Measurements from ENCODE around the gene MBD3L4. TPM values are rescaled to one million over a fixed set of nuclear protein-coding genes. Genes with fewer than 3 reads are reported as not detected.
A peak's percentile ranks its signal among the peaks of the same experiment; 100 is the strongest.
"Not testable (repeated sequence)": the region's sequence is repeated elsewhere in the genome, so short reads cannot be mapped to it uniquely, and the experiment has no call there.

MBD3L4 gene
- total RNA-seq, 1 experiment from 2014 or later = not detected

DNA sequence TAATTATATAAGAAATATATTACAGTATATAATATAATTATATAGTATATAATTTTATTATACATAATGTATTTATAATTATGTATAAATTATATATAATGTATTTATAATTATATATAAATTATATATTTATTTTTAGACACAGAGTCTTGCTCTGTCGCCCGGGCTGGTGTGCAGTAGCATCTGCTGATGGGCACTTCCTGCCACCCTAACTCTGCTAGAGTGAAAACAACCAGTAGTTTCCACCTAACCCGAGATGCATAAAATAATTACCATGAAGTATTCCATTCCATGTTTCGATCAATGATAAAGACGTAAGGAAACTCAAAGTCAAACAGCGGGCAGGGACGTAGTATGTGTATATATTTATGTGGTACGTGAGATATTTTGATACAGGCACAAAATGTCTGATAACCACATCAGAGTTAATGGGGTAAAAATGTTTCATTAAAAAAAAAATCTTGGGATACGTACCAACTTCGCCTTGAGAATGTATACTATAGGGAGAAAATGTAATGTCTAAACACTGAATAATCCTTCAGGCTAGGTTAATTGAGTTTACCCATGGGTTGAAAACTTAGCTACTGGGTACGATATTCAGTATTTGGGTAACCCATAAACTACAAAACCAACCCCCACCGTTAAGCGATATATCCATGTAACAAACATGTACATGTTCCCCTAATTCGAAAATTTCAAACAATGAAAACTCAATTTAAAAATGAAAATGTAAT is 14.8 kb upstream of the MBD3L4 start:
- DNase-seq (ENCODE audit: low read depth); in situ Hi-C loops (cut with HindIII; ENCODE audit: low pct_unique_long_range_greater_than_20kb, low sequenced_read_pairs): not testable (repeated sequence)

DNA sequence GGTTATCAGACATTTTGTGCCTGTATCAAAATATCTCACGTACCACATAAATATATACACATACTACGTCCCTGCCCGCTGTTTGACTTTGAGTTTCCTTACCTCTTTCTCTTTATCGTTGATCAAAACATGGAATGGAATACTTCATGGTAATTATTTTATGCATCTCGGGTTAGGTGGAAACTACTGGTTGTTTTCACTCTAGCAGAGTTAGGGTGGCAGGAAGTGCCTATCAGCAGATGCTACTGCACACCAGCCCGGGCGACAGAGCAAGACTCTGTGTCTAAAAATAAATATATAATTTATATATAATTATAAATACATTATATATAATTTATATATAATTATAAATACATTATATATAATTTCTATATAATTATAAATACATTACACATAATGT is 12.9 kb upstream of the MBD3L4 start:
- in situ Hi-C loops (cut with HindIII; ENCODE audit: low pct_unique_long_range_greater_than_20kb, low sequenced_read_pairs); DNase-seq (ENCODE audit: low read depth): not testable (repeated sequence)

DNA sequence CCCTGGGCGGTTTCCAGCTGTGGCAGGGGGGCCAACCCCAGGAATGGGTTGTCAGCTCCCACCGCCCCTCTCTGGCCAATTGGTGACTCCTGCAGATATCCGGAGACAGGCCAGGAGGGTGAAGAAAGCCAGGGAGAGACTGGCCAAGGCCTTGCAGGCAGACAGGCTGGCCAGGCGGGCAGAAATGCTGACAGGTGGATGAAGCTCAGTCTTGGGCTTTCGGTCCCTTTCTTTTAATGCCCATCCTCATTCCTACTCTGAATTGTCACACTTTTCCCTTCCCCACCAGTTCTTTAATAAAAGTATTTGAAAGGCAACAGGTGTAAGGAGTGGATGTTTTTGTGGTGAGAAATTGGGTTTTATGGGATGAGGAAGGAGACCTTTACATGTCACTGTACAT is 11.4 kb upstream of the MBD3L4 start:
- in situ Hi-C loops (cut with HindIII; ENCODE audit: low pct_unique_long_range_greater_than_20kb, low sequenced_read_pairs) = not testable (repeated sequence)

DNA sequence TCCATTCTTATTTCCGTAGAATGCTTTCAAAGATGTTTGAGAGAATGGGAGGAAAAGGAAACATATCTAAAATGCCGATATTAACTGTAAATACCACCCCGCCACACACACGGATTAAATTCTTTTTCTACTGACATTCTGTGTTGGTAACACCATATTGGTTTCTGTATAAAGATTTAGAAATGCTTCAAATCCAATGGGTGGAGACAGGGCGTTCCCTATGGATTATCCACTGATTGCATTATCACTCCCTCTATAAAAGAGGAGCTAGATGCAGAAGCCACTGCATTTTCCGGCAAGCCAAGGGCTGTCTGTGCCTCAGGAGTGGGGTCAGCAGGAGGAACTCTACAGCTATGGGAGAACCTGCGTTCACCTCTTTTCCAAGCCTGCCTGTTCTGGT is 9.0 kb upstream of the MBD3L4 start, which contains the start of gene MBD3L2:
MBD3L2 (plus strand) TSS at position 301 of the 400 bp plus-strand sequence; CDS start at position 354, 53 bp downstream.
- in situ Hi-C loops (cut with HindIII; ENCODE audit: low pct_unique_long_range_greater_than_20kb, low sequenced_read_pairs); DNase-seq (ENCODE audit: low read depth): not testable (repeated sequence)

More for the DNA sequence above, 11.4 kb upstream of the MBD3L4 start:
- DNase-seq (ENCODE audit: low read depth) = not testable (repeated sequence)

DNA sequence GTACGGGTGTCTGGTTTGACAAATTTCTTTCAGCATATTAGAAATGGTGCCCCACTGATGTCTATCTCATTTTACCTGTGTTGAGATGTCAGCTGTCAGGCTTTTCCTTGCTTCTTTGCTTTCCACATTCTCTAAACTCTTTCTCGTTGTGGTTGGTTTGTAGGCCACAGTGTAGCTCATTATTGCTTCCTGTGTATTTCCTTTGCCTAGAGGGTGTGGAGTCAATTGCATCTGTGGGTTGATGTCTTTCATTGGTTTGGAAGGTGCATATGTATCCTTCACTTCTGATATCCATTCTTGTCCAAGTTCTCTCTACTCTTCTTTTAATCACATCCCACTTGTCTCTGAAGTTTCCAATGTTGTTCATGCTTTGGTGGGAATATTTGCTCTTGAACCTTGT is 1.6 kb upstream of the MBD3L4 start:
- DNase-seq (ENCODE audit: low read depth); in situ Hi-C loops (cut with HindIII; ENCODE audit: low pct_unique_long_range_greater_than_20kb, low sequenced_read_pairs): not testable (repeated sequence)

DNA sequence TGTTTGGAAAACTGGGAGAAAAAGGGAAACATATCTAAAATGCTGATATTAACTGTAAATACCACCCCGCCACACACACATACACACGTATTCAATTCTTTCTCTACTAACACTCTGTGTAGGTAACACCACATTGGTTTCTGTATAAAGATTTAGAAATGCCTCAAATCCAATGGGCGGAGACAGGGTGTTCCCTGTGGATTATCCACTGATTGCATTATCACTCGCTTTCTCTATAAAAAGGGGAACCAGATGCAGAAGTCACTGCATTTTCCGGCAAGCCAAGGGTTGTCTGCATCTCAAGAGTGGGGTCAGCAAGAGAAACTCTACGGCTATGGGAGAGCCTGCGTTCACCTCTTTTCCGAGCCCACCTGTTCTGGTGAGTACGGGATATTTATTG is 9.7 kb downstream of the MBD3L4 start, which contains the start of gene MBD3L5:
MBD3L5 (plus strand) TSS at position 301 of the 400 bp plus-strand sequence; CDS start at position 335, 34 bp downstream.
- in situ Hi-C loops (cut with HindIII; ENCODE audit: low pct_unique_long_range_greater_than_20kb, low sequenced_read_pairs); DNase-seq (ENCODE audit: low read depth): not testable (repeated sequence)

DNA sequence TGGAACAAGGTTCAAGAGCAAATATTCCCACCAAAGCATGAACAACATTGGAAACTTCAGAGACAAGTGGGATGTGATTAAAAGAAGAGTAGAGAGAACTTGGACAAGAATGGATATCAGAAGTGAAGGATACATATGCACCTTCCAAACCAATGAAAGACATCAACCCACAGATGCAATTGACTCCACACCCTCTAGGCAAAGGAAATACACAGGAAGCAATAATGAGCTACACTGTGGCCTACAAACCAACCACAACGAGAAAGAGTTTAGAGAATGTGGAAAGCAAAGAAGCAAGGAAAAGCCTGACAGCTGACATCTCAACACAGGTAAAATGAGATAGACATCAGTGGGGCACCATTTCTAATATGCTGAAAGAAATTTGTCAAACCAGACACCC is 11.2 kb downstream of the MBD3L4 start:
- DNase-seq (ENCODE audit: low read depth); in situ Hi-C loops (cut with HindIII; ENCODE audit: low pct_unique_long_range_greater_than_20kb, low sequenced_read_pairs): not testable (repeated sequence)

DNA sequence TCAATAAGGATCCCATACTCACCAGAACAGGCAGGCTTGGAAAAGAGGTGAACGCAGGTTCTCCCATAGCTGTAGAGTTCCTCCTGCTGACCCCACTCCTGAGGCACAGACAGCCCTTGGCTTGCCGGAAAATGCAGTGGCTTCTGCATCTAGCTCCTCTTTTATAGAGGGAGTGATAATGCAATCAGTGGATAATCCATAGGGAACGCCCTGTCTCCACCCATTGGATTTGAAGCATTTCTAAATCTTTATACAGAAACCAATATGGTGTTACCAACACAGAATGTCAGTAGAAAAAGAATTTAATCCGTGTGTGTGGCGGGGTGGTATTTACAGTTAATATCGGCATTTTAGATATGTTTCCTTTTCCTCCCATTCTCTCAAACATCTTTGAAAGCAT is 18.6 kb downstream of the MBD3L4 start, which contains the start of gene MBD3L2B:
MBD3L2B (minus strand) TSS at position 101 of the 400 bp plus-strand sequence; CDS start at position 67, 34 bp downstream.
- in situ Hi-C loops (cut with HindIII; ENCODE audit: low pct_unique_long_range_greater_than_20kb, low sequenced_read_pairs) = not testable (repeated sequence)

DNA sequence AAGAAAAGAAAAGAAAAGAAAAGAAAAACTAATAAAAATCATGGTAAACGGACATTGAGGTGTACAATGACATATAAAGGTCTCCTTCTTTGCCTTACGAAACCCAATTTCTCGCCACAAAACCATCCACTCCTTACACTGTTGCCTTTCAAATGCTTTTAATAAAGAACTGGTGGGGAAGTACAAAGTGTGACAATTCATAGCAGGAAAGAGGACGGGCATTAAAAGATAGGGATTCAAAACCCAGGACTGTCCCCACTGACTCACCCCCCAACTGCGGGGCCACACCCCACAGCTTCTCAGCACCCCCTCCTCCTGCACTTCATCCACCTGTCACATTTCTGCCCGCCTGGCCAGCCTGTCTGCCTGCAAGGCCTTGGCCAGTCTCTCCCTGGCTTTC is 21.2 kb downstream of the MBD3L4 start:
- no peak for DNase-seq (ENCODE audit: low read depth)
- in situ Hi-C loops (cut with HindIII; ENCODE audit: low pct_unique_long_range_greater_than_20kb, low sequenced_read_pairs) = no loop called here

More for the DNA sequence above, 18.6 kb downstream of the MBD3L4 start, which contains the start of gene MBD3L2B:
- not testable (repeated sequence) for DNase-seq (ENCODE audit: low read depth)

DNA sequence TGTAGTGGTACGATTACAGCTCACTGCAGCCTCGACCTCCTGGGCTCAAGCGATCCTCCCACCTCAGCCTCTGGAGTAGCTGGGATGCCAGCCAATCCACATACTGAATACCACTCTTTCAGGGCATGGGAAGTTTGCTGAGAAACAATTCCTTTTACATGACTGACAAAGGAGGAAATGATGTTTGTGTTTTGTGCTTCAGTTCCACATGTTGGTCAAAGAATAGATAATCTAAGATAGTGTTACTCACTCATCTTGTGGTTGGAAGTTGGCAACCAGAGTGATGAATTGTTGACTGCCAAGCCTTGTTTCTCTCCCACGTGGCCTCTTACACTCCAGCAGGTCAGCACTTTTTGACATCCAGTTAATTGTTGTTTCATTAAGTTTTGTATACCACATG is 26.3 kb downstream of the MBD3L4 start:
- DNase-seq (ENCODE audit: low read depth) = peak; percentile 43
- in situ Hi-C loops (cut with HindIII; ENCODE audit: low pct_unique_long_range_greater_than_20kb, low sequenced_read_pairs) = no loop called here

DNA sequence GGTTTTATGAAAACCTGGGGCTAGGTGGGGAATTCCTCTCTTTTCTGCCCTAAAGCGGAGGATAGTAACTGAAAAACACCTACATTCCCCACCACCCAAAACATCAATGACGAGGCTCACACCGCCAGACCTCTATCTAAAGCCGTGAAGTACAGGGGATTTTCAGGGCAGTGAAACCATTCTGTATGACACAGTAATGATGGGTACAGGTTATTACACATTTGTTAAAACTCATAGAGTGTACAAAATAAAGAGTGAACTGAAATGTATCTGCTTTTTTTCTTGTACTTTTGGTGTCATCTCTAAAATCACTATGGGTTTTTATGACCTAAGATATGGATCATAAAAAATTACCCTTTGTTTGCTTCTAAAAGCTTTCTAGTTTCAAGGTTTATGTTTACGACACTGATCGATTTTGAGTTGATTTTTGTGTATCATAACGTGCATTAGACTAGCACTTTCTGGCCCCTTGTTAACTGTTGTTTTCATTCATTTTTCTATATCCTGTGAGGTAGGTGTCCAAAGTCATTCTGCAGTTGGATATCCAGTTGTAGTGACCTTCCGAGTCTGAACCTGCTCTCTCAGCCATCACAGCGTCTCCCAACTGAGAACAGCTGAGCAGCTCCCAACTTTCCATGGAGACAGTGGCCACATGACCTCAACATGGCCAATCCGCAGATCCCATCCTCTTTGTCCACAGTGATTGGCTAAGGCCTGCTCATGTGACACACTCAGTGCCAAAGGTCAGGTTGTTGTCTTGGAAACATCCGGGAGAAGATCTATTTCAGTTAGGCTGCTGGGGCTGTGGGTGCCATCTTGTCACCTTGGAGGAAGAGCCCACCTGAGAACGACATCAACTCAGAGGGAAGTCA is 29.0 kb downstream of the MBD3L4 start:
- in situ Hi-C loops (cut with HindIII; ENCODE audit: low pct_unique_long_range_greater_than_20kb, low sequenced_read_pairs) = no loop called here

DNA sequence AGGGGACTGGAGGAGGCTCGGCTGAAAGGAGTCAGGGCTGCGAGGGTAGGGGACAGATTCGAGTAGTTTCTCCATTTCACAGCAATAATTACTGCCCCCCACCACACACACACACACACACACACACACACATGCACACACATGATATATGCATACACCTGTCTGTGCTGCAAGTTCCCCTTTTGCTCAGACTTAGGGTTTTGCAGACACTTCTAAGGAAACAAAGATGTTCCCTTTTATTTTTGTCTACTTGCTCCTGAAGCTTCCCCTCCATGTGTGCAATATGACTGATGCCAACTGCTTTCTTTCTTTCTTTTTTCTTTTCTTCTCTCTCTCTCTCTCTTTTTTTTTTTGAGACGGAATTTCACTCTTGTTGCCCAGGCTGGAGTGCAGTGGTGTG is 32.1 kb downstream of the MBD3L4 start:
- no peak for DNase-seq (ENCODE audit: low read depth)
- in situ Hi-C loops (cut with HindIII; ENCODE audit: low pct_unique_long_range_greater_than_20kb, low sequenced_read_pairs) = no loop called here

More for the DNA sequence above, 29.0 kb downstream of the MBD3L4 start:
- no peak for DNase-seq (ENCODE audit: low read depth)

DNA sequence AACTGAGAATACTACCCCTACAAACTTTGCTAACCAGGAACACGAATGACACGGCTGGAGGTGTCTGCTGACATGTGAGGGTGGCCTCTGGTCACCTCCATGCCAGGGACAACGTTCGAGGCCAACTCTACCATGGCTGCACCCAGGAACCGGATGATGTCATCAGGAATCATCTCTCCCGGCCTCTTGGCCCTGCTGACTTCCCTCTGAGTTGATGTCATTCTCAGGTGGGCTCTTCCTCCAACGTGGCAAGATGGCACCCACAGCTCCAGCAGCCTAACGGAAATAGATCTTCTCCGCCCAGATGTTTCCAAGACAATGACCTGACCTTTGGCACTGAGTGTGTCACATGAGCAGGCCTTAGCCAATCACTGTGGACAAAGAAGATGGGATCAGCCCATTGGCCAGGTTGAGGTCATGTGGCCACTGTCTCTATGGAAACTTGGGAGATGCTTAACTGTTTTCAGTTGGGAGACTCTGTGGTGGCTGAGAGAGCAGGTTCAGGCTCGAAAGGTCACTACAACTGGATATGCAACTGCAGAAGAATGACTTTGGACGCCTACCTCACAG is 33.8 kb downstream of the MBD3L4 start:
- DNase-seq (ENCODE audit: low read depth) = no peak
- in situ Hi-C loops (cut with HindIII; ENCODE audit: low pct_unique_long_range_greater_than_20kb, low sequenced_read_pairs) = no loop called here

DNA sequence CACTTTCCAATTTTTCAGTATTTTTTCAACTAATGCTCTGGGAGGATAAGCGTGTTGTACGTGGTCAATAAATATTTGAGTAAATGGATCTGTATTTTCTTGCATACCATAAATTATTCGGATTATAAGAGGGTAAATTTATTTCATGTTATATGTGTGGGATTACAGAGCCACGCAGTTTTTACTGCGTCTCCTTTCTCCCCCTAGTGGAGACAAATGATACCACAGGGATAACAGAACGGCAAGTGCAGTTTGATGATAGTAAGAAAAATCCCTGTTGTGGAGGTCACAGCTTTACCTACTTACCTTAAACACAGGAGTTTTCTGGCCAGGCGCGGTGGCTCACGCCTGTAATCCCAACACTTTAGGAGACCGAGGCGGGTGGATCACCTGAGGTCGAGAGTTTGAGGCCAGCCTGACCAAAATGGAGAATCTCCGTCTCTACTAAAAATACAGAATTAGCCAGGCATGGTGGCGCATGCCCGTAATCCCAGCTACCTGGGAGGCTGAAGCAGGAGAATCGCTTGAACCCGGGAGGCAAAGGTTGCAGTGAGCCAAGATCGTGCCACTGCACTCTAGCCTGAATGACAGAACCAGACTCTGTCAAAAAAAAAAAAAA is 35.6 kb downstream of the MBD3L4 start:
- DNase-seq (ENCODE audit: low read depth) = peak; percentile 24
- in situ Hi-C loops (cut with HindIII; ENCODE audit: low pct_unique_long_range_greater_than_20kb, low sequenced_read_pairs) = no loop called here

DNA sequence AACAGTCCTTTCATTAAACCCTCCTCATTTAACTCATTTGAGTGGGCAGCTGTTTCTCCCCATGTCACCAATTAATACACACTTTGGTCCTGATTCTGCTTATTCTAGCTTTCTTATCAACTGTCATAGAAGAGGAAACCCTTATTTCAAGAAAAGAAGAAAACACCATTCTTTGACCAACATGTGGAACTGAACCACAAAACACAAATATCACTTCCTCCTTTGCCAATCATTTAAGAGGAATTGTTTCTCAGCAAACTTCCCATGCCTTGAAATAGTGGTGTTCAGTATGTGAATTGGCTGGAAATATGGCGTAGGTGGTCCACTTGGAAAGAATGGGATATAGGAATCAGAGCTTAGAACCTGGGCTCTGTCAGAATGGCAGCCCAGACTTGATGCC is 39.2 kb downstream of the MBD3L4 start:
- no peak for DNase-seq (ENCODE audit: low read depth)
- in situ Hi-C loops (cut with HindIII; ENCODE audit: low pct_unique_long_range_greater_than_20kb, low sequenced_read_pairs) = no loop called here

DNA sequence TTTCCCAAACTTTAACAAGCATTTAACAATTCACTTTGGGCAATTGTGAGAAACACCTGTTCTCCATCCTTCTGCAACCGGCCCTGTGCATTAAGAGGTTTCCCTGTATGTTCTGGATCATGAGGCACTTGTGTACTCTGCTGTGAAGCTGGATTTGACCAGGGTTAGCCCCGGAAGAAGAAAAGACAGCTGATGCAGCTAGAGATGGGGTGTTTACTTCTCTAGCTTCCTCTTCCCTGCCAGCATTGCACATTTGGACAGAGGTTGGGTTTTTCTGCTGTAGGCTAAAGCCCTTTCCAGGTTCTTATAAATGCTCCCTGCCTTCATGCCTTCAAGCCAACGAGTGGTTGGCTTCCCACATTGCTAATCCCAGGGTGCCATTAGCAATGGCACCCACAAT is 39.6 kb downstream of the MBD3L4 start:
- no peak for DNase-seq (ENCODE audit: low read depth)
- in situ Hi-C loops (cut with HindIII; ENCODE audit: low pct_unique_long_range_greater_than_20kb, low sequenced_read_pairs) = no loop called here

DNA sequence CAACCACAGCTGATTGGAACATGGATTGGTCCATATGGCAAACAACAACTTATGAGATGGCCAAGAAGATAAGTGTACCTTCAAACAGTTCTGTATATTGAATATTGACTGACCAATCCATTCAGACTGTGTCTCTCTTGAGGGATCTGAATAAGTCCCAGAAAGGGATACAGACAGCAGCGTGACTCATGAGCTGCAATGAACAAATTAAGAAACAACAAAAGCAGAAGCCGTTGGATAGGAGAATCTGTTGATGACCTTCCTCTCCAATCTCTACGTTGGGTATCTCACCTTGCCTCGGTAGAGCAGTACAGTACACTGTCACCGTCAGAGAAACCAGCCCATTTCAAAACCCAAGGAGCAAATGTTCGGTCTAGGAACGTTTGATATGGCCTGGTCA is 40.0 kb downstream of the MBD3L4 start:
- DNase-seq (ENCODE audit: low read depth) = no peak
- in situ Hi-C loops (cut with HindIII; ENCODE audit: low pct_unique_long_range_greater_than_20kb, low sequenced_read_pairs) = no loop called here

Data from Caki2 (cell line).